IMR-90 (cell line): Measurements from ENCODE around the gene SSBP2. TPM values are rescaled to one million over a fixed set of nuclear protein-coding genes. Genes with fewer than 3 reads are reported as not detected.

Experiments
- ATAC-seq: fragments of 200-7000 bp; cut with Tn5 transposase; 2 replicates; pipeline ENCODE4 v1.9.1; 2020; ENCODE audit warnings: low read depth, mild to moderate bottlenecking, moderate library complexity
- BruUV-seq: library from RNA; stranded (reverse); fragments of 400-500 nt; replicated peaks from 2 replicates; lab custom pipeline; 2021; lab: Mats Ljungman, UMichigan
- CTCF ChIA-PET: fragments of 300-600 bp; formaldehyde crosslinking; extraction: SDS; loops from one replicate; lab custom pipeline; 2021; ENCODE audit warnings: antibody characterized with exemption; lab: Yijun Ruan, JAX
- POLR2A ChIA-PET: fragments of 300-600 bp; sonication (Branson Sonifier 250); formaldehyde crosslinking; loops from one replicate; lab custom pipeline; 2022; ENCODE audit warnings: antibody characterized with exemption; ENCODE audit not compliant: unreplicated experiment; lab: Charles Lee
- DNase-seq: peaks from one replicate; pipeline ENCODE4 v3.0.0; 2013
- H2AFZ ChIP-seq: replicated peaks from 2 replicates; pipeline ENCODE3; 2013; ENCODE audit warnings: low read length, mild to moderate bottlenecking; ENCODE audit not compliant: poor library complexity
- H2AK5ac ChIP-seq: 2 replicates; pipeline ENCODE4 v1.6.1; 2013; ENCODE audit warnings: low read depth, low read length, inconsistent platforms
- H2AK9ac ChIP-seq: replicated peaks from 2 replicates; pipeline ENCODE3; 2013; ENCODE audit warnings: mild to moderate bottlenecking, low read depth, low read length, moderate library complexity; ENCODE audit not compliant: poor library complexity
- H2BK120ac ChIP-seq: 2 replicates; pipeline ENCODE4 v1.6.1; 2013; ENCODE audit warnings: low read depth, low read length, inconsistent platforms
- H2BK15ac ChIP-seq: 3 replicates; pipeline ENCODE4 v1.6.1; 2013; ENCODE audit warnings: low read depth, low read length, inconsistent platforms
- H2BK20ac ChIP-seq: 2 replicates; pipeline ENCODE4 v1.6.1; 2013; ENCODE audit warnings: low read depth, mild to moderate bottlenecking, inconsistent platforms, low read length, moderate library complexity
- H2BK5ac ChIP-seq: 2 replicates; pipeline ENCODE4 v1.6.1; 2013; ENCODE audit warnings: mild to moderate bottlenecking, low read depth, low read length, inconsistent platforms; ENCODE audit not compliant: poor library complexity, severe bottlenecking
- H3K14ac ChIP-seq: replicated peaks from 2 replicates; pipeline ENCODE4 v1.6.1; 2013; ENCODE audit warnings: low read depth, low read length, inconsistent platforms
- H3K18ac ChIP-seq: 2 replicates; pipeline ENCODE4 v1.6.1; 2013; ENCODE audit warnings: low read depth, low read length, control low read depth
- H3K23ac ChIP-seq: 2 replicates; pipeline ENCODE4 v1.6.1; 2013; ENCODE audit warnings: low read depth, low read length, inconsistent platforms
- H3K27ac ChIP-seq: 2 replicates; pipeline ENCODE4 v1.5.1; 2013; ENCODE audit warnings: mild to moderate bottlenecking, control low read depth, low read length; ENCODE audit not compliant: insufficient read depth
- H3K27me3 ChIP-seq: 2 replicates; pipeline ENCODE4 v1.6.1; 2013; ENCODE audit warnings: low read length; ENCODE audit not compliant: control insufficient read depth, insufficient read depth
- H3K36me3 ChIP-seq: 2 replicates; pipeline ENCODE4 v1.6.1; 2013; ENCODE audit warnings: low read length, mixed read lengths; ENCODE audit not compliant: control insufficient read depth, insufficient read depth
- H3K4ac ChIP-seq: 2 replicates; pipeline ENCODE4 v1.6.1; 2013; ENCODE audit warnings: low read depth, low read length, inconsistent platforms
- H3K4me1 ChIP-seq: 2 replicates; pipeline ENCODE4 v1.6.1; 2013; ENCODE audit warnings: low read length, mixed read lengths; ENCODE audit not compliant: control insufficient read depth, insufficient read depth
- H3K4me2 ChIP-seq: 2 replicates; pipeline ENCODE4 v1.6.1; 2013; ENCODE audit warnings: low read depth, mild to moderate bottlenecking, control low read depth, low read length, moderate library complexity
- H3K4me3 ChIP-seq: 2 replicates; pipeline ENCODE4 v1.5.1; 2013; ENCODE audit warnings: low read depth, mild to moderate bottlenecking, control low read depth, low read length, moderate library complexity; ENCODE audit not compliant: insufficient read depth
- H3K56ac ChIP-seq: 2 replicates; pipeline ENCODE4 v1.6.1; 2013; ENCODE audit warnings: low read length, inconsistent platforms; ENCODE audit not compliant: insufficient read depth; ENCODE audit errors: extremely low read depth
- H3K79me1 ChIP-seq, 2 experiments: 2 replicates each; pipeline ENCODE4 v1.6.1; 2013; ENCODE audit warnings: low read length in 2 of 2, inconsistent platforms in 1 of 2, low read depth in 1 of 2
- H3K9ac ChIP-seq: 2 replicates; pipeline ENCODE4 v1.6.1; 2013; ENCODE audit warnings: low read depth, low read length, control low read depth
- H3K9me1 ChIP-seq: 2 replicates; pipeline ENCODE4 v1.6.1; 2013; ENCODE audit warnings: low read length, inconsistent platforms; ENCODE audit not compliant: insufficient read depth
- H3K9me3 ChIP-seq: 2 replicates; pipeline ENCODE4 v1.6.1; 2013; ENCODE audit warnings: low read length; ENCODE audit not compliant: control insufficient read depth, insufficient read depth
- H4K20me1 ChIP-seq: 2 replicates; pipeline ENCODE4 v1.6.1; 2013; ENCODE audit warnings: low read length, inconsistent platforms; ENCODE audit not compliant: insufficient read depth
- H4K5ac ChIP-seq: 2 replicates; pipeline ENCODE4 v1.6.1; 2013; ENCODE audit warnings: mild to moderate bottlenecking, low read depth, low read length, control low read depth
- H4K8ac ChIP-seq, 2 experiments: 2 replicates each; pipeline ENCODE4 v1.6.1; 2013; ENCODE audit warnings: low read depth in 2 of 2, low read length in 2 of 2, control low read depth in 1 of 2, inconsistent platforms in 1 of 2
- H4K91ac ChIP-seq: 2 replicates; pipeline ENCODE4 v1.6.1; 2013; ENCODE audit warnings: low read depth, low read length, inconsistent platforms; ENCODE audit not compliant: insufficient read depth
- CEBPB ChIP-seq: IDR thresholded peaks from 2 replicates; pipeline ENCODE4 v1.6.1; 2012; ENCODE audit warnings: low read depth, low read length, improper control_type of control experiment
- CHD1 ChIP-seq: IDR thresholded peaks from 2 replicates; pipeline ENCODE4 v1.6.1; 2012; ENCODE audit warnings: low read depth, low read length, improper control_type of control experiment
- CTCF ChIP-seq: conservative IDR thresholded peaks from 2 replicates; pipeline ENCODE4 v1.5.1; 2012; ENCODE audit warnings: mild to moderate bottlenecking, low read depth, low read length, improper control_type of control experiment
- ELK1 ChIP-seq: fragments of 150-350 bp; IDR thresholded peaks from 2 replicates; pipeline ENCODE4 v1.6.1; 2016; ENCODE audit warnings: low read depth, mild to moderate bottlenecking, low read length, moderate library complexity, borderline replicate concordance
- FOS ChIP-seq: fragments of 150-350 bp; IDR thresholded peaks from 2 replicates; pipeline ENCODE4 v1.6.1; 2016; ENCODE audit warnings: low read depth, low read length
- MAFK ChIP-seq: IDR thresholded peaks from 2 replicates; pipeline ENCODE4 v1.6.1; 2012; ENCODE audit warnings: low read depth, low read length, improper control_type of control experiment
- MAZ ChIP-seq: IDR thresholded peaks from 2 replicates; pipeline ENCODE4 v1.6.1; 2012; ENCODE audit warnings: low read depth, mild to moderate bottlenecking, low read length, improper control_type of control experiment, moderate library complexity, borderline replicate concordance
- MXI1 ChIP-seq: IDR thresholded peaks from 2 replicates; pipeline ENCODE4 v1.6.1; 2012; ENCODE audit warnings: low read depth, mild to moderate bottlenecking, low read length, moderate library complexity, borderline replicate concordance
- POLR2A ChIP-seq: IDR thresholded peaks from 2 replicates; pipeline ENCODE4 v1.6.1; 2012; ENCODE audit warnings: mild to moderate bottlenecking, low read depth, low read length
- RAD21 ChIP-seq: IDR thresholded peaks from 2 replicates; pipeline ENCODE4 v1.6.1; 2012; ENCODE audit warnings: low read length, improper control_type of control experiment
- RCOR1 ChIP-seq: IDR thresholded peaks from 2 replicates; pipeline ENCODE4 v1.6.1; 2012; ENCODE audit warnings: mild to moderate bottlenecking, low read length, improper control_type of control experiment; ENCODE audit not compliant: insufficient replicate concordance
- RFX5 ChIP-seq: IDR thresholded peaks from 2 replicates; pipeline ENCODE4 v1.8.0; 2012; ENCODE audit warnings: low read depth, mild to moderate bottlenecking, low read length, moderate library complexity
- USF2 ChIP-seq: fragments of 150-350 bp; IDR thresholded peaks from 2 replicates; pipeline ENCODE4 v1.6.1; 2017; ENCODE audit warnings: mild to moderate bottlenecking, antibody characterized with exemption, low read length, low read depth
- WGBS, 2 experiments: methylation state at CpG; one replicate each; pipeline versions ENCODE4 v1.1.5 to v1.1.7; 2013; ENCODE audit warnings: missing lambda C conversion rate in 2 of 2; ENCODE audit not compliant: insufficient read length in 1 of 2; ENCODE audit errors: extremely low coverage in 2 of 2; 5-methylcytosine and 5-hydroxymethylcytosine counted together
- dilution Hi-C: fragments of 300-500 bp; cut with HindIII; formaldehyde crosslinking; loops from one replicate; pipeline ENCODE4 v1.14.3; 2018; ENCODE audit warnings: low sequenced_read_pairs; ENCODE audit not compliant: unreplicated experiment
- in situ Hi-C: fragments of 300-500 bp; cut with MboI; formaldehyde crosslinking; loops from 3 replicates; pipeline ENCODE4 v1.14.3; 2019; ENCODE audit warnings: low sequenced_read_pairs, inconsistent platforms, mixed read lengths
- intact Hi-C: fragments of 100-400 bp; cut with micrococcal nuclease; formaldehyde crosslinking; loops from 2 replicates; pipeline ENCODE4 v1.10.0; 2022
- polyA plus RNA-seq, 3 experiments: library from polyadenylated mRNA; depleted of rRNA; stranded (reverse); fragments of >200 nt; gene quantifications; 2 replicates each; pipeline ENCODE4 v1.2.3, GENCODE V29; 2012; ENCODE audit warnings: low replicate concordance in 1 of 3
- total RNA-seq: library from RNA; depleted of rRNA; stranded (reverse); fragments of >200 nt; gene quantifications from 2 replicates; pipeline ENCODE4 v1.2.3, GENCODE V29; 2012

Gene SSBP2
- total and polyA plus RNA-seq, 2 of the 4 experiments (the other 2 are of a cell fraction): 38.4 to 42.7 TPM

- H3K14ac ChIP-seq: no peak overlapping the region
- no peaks in the 10 kb centered on the region for H3K9me1 ChIP-seq
- H4K20me1 ChIP-seq: no peaks in the 10 kb centered on the region
- dilution Hi-C loops (no loop called here), in situ Hi-C loops (no loop called here), intact Hi-C loops (no loop called here)
- no peak overlapping the region for H2BK120ac ChIP-seq
- H3K56ac ChIP-seq: no peak overlapping the region
- no peak overlapping the region for H3K9ac ChIP-seq
- H3K4me3 ChIP-seq: no peak overlapping the region
- H2BK20ac ChIP-seq: no peak overlapping the region
- H2AK9ac ChIP-seq: no peak overlapping the region
- no peak for TF ChIP-seq CTCF
- TF ChIP-seq MAZ: no peak
- no peak for TF ChIP-seq RAD21
- TF ChIP-seq CHD1: no peak
- TF ChIP-seq RCOR1: no peak
- no peak for TF ChIP-seq USF2
- no peak for TF ChIP-seq MAFK
- no peak for TF ChIP-seq FOS
- no peak for TF ChIP-seq CEBPB
- no peak for TF ChIP-seq RFX5
- TF ChIP-seq ELK1: no peak
- TF ChIP-seq MXI1: no peak
- TF ChIP-seq POLR2A: no peak
- ATAC-seq (no peak), DNase-seq (no peak)
- H3K4me1 ChIP-seq: no peaks in the 10 kb centered on the region
- no peak overlapping the region for H3K18ac ChIP-seq
- H4K8ac ChIP-seq: no peak overlapping the region
- no peak overlapping the region for H3K4me2 ChIP-seq
- H3K23ac ChIP-seq: no peak overlapping the region
- no peak overlapping the region for H2AK5ac ChIP-seq
- no peak overlapping the region for H3K4ac ChIP-seq
- no peak overlapping the region for H2BK15ac ChIP-seq
- H3K27ac ChIP-seq: no peak overlapping the region
- no peaks in the 10 kb centered on the region for H3K36me3 ChIP-seq
- H4K91ac ChIP-seq: no peak overlapping the region
- H3K79me1 ChIP-seq: no peaks in the 10 kb centered on the region
- no peak overlapping the region for H2BK5ac ChIP-seq
- ChIA-PET POLR2A (no interaction called here), CTCF (interaction anchor here (0.6 kb wide), 1 partner anchor 40 kb away, joined by 3 read pairs; no protein-coding TSS in a partner anchor)
- no peak overlapping the region for H2AFZ ChIP-seq
- no TSS peak for BruUV-seq
- H3K9me3 ChIP-seq: peaks cover 3% of the 10 kb centered on the region
- H4K5ac ChIP-seq: no peak overlapping the region
- no CpG with 5 or more reads among the region's 3 CpGs for WGBS, 2 experiments
- H3K27me3 ChIP-seq: no peaks in the 10 kb centered on the region
Observed at GRCh38 chr5:81395262-81395661, 355.6 kb downstream of the SSBP2 start.
